GM12801 (cell line): ENCODE results near the gene MSANTD1.

ENCODE experiments used
- TF ChIP-seq, protein P1 (sequence below): IDR thresholded peaks from one replicate; pipeline ENCODE4 v1.5.1; 2011; ENCODE audit warnings: control low read depth; ENCODE audit not compliant: insufficient read length; ENCODE audit errors: extremely low read depth

Gene MSANTD1

DNA sequence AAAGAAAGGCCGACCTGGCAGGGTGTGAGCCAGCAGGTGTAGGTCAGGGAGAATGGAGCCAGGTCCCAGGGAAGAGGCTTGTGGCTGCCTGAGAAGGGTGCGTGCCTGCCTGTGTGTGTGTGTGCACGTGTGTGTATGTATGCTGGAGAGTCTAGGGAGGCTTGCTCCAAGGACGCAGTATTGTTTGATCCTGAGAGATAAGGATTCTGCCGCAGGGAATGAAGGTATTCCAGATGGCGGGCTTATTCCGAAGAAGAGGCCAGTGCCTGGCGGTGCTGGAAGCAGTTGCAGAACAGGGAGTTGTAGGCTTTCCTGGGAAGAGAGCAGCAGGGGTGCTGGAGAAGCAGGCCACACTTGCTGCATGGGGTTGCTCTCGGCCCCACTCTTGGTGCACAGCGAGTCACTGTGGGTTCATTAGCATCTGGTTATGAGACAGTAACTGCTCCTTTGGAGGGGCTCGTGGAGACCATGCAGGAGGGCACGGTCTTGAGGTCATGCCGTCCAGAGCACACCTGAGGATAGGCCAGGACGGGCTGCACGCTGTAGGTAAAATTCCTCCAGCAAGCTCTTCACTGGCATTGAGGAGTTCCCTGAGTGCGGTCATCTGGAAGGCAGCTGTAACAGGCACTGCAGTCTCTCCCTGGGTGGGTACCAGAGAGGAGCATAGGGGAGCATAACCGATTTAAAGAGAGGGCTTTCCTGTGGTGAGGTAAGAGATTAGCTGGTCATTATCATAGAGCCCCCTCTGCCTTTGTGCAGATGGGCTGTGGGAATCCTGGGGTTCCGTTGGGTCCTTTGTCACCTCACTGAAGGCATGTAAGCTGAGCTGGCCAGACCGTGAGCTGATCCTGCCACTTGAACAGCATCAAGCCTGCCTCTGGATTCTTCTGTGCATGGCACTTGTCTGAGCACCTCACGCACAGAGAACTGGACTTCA lies 29.9 kb upstream of the MSANTD1 start:
- TF ChIP-seq, protein P1, sequence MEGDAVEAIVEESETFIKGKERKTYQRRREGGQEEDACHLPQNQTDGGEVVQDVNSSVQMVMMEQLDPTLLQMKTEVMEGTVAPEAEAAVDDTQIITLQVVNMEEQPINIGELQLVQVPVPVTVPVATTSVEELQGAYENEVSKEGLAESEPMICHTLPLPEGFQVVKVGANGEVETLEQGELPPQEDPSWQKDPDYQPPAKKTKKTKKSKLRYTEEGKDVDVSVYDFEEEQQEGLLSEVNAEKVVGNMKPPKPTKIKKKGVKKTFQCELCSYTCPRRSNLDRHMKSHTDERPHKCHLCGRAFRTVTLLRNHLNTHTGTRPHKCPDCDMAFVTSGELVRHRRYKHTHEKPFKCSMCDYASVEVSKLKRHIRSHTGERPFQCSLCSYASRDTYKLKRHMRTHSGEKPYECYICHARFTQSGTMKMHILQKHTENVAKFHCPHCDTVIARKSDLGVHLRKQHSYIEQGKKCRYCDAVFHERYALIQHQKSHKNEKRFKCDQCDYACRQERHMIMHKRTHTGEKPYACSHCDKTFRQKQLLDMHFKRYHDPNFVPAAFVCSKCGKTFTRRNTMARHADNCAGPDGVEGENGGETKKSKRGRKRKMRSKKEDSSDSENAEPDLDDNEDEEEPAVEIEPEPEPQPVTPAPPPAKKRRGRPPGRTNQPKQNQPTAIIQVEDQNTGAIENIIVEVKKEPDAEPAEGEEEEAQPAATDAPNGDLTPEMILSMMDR = no peak

DNA sequence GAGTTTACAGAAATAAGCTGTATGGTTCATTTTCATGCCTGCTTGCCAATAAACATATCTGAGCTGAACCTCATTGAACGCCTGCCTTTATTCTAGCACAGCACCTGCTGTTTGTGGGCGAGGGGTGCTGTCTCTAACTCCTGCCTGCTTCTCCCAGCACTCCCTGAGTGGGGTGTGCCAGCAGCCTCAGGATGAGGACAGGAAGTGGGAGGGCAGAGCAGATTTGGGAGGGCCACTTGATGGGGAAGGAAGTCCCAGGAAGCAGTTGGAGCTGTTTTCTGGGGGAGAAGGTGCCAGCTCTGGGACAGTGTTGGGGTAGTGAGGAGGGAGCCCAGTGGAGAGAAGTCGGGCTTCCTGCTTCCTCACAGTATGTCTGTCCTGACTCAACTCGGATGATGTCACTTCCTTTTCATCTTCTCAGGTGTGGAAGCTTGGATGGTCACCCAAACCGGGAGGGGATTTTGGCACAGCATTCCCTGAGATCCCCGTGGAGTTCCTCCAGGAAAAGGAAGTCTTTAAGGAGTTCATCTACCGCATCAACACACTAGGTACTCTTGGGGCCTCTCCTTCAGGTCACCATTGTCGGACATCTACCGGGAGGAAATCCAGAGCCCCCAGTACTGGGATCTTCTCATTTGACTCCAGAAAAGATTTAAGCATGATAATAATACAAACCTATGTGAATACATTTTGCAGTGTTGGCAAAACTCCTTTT lies 29.0 kb upstream of the MSANTD1 start:
- TF ChIP-seq, protein P1 = no peak

DNA sequence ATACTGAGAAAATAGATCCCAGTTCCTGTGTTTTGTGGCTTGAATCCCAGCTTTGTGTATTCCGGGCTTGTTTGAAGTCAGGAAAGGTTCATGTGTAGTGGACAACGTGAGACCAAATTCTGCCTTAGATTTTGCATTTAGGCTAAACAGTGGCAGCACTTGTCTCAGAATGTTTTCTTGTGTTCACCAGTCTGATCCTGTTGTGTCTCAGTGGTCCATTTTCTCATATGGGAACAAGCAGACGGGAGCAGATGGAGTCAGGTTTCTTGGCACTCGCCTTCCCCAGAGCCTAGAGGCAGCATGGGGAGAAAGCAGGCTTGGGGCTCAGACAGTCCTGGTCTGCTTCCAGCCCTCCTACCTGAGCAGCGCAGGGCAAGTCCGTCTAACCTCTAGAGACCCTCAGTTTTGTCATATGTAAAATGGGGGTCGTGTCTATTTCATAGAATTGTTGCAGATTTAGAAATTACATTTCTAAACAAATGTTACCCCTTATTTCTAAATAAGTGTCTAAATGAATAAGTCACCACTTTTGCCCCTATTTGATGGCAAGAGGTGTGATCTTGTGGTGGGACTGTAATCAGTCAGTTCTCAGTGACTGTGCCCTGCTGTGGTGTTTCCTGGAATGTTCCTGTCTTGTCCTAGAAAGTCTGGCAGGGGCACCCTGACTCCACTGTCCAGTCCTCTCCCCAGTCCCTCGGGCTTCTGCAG lies 28.3 kb upstream of the MSANTD1 start:
- TF ChIP-seq, protein P1 = no peak

DNA sequence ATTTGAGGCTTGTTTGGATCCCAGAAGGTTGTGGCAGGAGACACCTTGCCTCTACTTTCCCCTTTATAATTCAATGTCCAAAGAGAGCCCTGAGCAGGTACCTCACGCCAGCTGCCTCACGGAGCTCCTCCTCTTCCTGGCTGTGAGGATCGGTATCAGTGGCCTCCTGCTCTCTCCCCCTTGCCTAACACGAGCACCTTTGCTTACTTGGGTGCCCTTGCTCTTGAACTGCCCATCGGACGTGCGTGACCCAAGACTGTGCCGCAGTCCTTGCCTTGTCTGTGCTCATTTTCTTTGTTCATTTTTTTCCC lies 27.8 kb upstream of the MSANTD1 start:
- TF ChIP-seq, protein P1 = no peak

DNA sequence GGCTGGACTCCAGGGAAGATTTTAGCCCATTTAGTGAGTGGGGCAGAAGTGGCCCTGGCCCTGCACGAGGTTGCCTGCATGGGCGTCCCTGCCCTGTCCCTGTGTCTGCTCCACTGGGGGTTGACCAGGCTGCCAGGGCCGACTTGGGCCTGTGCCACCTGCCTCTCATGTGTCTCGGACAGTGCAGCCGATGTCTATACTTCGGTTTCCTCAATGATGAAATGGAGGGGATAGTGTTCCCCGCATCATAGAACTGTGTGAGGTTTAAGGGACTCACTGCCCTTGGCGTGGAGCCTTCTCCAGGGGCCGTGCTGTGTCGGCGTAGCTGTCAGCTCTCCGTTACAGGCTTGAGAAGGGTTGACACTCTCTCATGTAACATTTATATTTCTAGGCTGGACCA lies 27.0 kb upstream of the MSANTD1 start:
- TF ChIP-seq, protein P1 = no peak

DNA sequence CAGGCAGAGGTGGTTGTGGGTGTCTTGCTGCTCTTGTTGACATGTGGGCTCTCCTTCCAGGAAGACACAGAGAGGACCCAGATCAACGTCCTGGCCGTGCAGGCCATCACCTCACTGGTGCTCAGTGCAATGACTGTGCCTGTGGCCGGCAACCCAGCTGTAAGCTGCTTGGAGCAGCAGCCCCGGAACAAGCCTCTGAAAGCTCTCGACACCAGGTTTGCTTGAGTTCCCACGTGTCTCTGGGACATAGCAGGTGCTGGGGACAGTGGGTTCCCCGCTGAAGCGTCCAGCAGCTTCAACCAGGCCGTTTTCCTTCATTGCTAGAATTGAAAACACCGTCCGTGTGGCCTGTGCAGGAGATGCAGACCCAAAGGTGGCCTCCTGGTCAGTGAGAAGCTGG lies 25.6 kb upstream of the MSANTD1 start:
- TF ChIP-seq, protein P1 = no peak
